ACHN (cell line): ENCODE measurements around the gene MAN2B2.

ENCODE experiments used
- DNase-seq: peaks from one replicate; pipeline ENCODE4 v3.0.0-alpha.2; 2015
- in situ Hi-C: cut with HindIII; loops from 2 replicates; pipeline ENCODE4 v1.10.0; 2017; ENCODE audit warnings: low sequenced_read_pairs, low pct_ligation_motif_present, low pct_unique_long_range_greater_than_20kb

The MAN2B2 gene

DNA sequence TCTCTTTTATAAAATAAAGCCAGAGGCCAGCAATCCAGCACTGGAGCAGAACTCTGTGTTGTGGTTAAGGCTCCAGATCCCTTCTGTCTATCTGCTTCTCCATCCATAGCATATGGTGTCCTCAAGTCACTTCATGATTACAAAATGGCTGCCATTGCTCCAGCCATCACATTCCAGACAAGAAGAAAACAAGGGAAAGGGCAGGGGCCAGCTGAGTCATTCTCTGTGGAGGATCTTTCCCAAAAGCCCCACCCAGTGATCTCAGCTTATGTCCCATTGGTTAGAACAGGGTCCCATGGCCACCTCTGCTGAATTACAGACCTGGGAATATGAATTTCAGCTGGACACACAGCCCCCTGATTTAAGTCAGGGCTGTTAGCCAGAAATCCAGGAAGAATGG lies 34.1 kb upstream of the MAN2B2 start:
- in situ Hi-C loops, result no loop called here
- DNase-seq, result no peak

GRCh38 chr4:6541789-6542188 lies 33.2 kb upstream of the MAN2B2 start:
- in situ Hi-C loops, result no loop called here
- DNase-seq, result peak; percentile 8

- in situ Hi-C loops, result no loop called here
- no peak for DNase-seq
These were observed 32.0 kb upstream of the MAN2B2 start for GRCh38 chr4:6542951-6543350.

- no peak for DNase-seq
- in situ Hi-C loops, result no loop called here
These were observed 28.9 kb upstream of the MAN2B2 start for GRCh38 chr4:6546091-6546490.

GRCh38 chr4:6546681-6547447 lies 28.1 kb upstream of the MAN2B2 start:
- in situ Hi-C loops, result no loop called here
- DNase-seq, result peak; percentile 61

DNA sequence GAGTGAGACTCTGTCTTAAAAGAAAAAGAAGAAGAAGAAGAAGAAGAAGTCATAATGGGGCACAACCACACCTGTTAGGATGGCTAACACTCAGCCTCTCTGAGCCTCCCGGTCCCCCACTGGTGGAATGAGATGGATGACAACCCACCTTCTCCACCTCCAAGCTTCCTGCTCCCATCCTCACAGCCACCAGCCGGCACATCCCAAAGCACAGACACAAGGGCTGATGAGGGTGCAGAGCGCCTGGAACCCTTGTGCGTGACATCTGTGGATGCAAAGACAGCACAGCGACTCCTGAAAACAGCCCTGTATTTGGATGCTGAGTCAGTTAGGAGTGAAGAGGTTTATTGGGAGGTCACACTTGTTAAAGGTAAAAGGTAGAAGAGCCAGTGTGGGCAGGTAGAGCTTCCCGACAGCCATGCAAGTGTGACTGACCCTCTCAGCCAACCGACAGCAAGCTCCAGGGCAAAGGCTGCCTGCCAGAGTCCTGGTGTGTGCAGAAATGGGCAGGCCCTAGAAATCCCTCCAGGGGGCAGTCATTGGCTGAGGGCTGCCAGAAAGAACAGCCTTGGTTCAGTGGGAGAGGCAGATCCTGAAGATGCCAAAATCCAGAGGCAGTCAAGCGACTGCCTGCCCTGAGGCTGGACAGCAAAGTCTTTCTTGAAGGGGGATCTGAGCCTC lies 26.6 kb upstream of the MAN2B2 start:
- DNase-seq, result peak; percentile 59
- in situ Hi-C loops, result no loop called here

GRCh38 chr4:6548882-6549230 lies 26.1 kb upstream of the MAN2B2 start:
- in situ Hi-C loops, result no loop called here
- DNase-seq, result no peak

DNA sequence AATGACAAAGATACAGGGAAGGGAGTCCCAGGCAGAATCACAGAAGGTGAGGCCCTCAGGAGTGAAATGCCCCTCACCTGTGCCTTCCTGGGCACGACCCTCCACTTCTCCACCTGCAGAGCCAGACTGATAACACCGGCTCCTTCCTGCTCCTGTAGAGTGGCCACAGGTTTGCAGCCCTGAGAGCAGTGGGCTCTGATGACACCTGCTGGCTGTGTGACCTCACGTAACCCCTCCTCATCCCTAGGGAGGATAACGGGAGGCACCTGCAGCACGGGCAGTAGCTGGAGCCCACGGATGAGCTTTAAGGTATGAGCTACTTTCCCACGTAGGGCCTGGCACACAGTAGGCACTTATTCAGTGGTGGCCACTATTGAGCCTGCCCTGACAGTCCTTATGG lies 25.5 kb upstream of the MAN2B2 start:
- no peak for DNase-seq
- in situ Hi-C loops, result no loop called here

DNA sequence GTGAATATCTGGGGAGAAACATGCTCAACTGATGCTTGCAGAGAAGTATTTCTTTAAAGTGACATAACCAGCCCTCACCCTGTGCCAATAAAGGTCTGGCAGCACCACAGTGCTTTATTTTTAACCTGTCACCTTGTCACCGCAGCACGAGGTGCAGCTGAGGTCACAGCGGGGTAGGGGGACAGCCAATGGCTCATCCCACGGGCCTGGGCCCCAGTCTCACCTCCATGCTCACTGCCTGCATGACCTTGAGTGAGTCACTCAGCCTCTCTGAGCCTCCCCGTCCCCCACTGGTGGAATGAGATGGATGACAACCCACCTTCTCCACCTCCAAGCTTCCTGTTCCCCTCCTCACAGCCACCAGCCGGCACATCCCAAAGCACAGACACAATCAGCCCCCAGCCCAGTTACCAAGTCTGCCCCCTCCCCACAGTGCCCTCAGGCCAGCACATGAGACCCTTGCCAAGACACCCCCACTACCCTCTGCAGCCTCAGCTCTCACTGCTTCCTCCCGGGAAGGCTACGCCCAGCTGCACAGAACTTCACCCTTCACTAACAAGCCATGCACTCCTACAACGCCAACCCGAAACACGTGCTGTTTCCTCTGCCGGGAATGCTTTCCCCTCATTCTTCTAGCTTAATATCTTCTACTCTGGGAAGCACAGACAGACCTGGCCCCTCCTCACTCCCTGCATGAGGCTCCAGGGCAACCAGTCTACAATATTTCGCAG lies 24.9 kb upstream of the MAN2B2 start:
- in situ Hi-C loops, result no loop called here
- DNase-seq, result no peak

- in situ Hi-C loops, result no loop called here
- no peak for DNase-seq
These were observed 24.2 kb upstream of the MAN2B2 start for GRCh38 chr4:6550821-6551220.

DNA sequence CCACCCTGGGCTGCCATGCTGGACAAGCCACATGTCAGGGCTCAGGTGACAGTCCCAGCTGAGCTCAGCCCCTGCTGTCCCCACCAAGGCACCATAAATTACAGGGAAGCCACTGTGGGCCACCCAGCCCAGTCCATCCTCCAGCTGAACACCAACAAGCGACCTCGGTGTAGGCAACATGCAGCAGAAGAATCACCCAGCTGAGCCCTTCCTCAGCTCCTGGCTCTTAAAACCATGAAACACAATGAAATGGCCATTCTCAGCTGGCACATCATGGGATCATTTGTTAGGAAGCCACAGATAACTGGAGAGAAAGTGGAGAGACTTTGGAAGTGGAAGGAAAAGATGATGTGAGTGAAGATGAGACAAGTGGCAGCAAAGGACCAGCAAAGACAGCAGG lies 23.3 kb upstream of the MAN2B2 start:
- in situ Hi-C loops, result no loop called here
- DNase-seq, result no peak

DNA sequence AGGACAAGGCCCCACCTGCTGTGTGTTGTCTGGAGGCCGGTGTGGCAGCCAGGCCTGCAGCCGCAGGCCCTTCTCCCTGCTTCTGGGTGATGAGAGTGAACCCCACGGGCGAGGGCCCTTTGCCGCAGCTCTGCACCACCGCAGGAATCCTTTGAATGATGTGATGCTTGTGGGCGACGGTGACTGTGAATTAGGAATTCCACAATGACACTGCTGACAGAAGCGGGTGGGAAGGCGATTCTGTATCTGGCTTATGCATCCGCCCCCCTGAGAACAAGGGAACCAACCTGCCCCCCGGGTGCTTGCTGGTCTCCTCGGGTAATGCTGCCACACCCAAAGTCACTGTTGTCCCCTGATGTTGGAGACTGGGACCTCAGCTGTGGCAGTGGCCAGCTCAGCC lies 19.5 kb upstream of the MAN2B2 start:
- in situ Hi-C loops, result no loop called here
- DNase-seq, result no peak

DNA sequence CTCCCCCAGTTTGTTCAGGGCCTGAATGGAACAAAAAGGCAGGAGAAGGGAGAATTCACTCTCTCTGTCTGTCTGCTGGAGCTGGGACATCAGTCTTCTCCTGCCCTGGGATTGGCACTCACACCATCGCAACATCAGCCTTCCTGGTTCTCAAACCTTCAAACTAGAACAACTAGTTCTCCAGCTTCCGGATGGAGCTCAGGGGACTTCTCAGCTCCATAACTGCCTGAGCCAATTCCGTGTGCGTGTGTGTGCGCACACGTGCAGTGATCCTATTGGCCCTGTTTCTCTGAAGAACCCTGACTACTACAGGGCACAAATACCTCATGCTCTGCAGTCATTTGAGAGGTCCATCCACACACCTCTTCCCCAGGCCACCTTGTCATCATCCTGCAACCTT lies 18.7 kb upstream of the MAN2B2 start:
- in situ Hi-C loops, result no loop called here
- DNase-seq, result no peak

DNA sequence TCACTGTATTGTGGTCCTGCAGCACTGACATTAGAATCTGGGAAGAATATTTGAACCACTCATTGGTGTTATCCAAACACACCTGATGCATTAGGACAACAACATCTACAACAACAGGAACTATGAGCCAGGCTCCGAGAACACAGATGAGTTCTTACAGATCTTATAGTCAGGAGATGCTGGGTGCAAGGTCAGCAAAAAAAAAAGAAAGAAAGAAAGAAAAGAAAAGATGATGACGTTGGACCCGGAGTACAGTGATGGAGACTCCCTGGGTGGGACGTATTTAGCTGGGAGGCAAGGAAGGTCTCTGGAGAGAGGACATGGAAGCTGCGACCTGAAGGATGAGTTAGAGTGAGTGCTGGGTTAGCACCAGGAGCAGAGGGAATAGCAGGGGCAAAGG lies 17.8 kb upstream of the MAN2B2 start:
- in situ Hi-C loops, result no loop called here
- no peak for DNase-seq

GRCh38 chr4:6557856-6558255 lies 17.1 kb upstream of the MAN2B2 start:
- no peak for DNase-seq
- in situ Hi-C loops, result no loop called here

- in situ Hi-C loops, result no loop called here
- no peak for DNase-seq
These were observed 14.4 kb upstream of the MAN2B2 start for GRCh38 chr4:6560416-6561172.

DNA sequence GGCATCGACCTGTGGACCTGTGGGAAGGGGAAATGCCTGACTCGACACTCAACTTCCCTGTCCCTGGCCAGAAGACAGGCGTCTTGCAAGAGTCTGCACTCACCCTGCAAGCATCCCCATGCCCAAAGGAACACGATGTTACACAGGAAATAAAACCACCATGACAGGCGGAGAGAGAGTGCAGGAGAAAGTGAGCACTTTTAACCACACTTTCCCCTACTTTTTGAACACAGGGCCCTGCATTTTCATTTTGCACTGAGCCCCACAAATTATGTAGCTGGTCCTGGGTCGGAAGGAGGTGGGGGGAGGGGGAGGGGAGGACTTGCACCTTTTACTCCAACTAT lies 13.8 kb upstream of the MAN2B2 start:
- DNase-seq, result no peak
- in situ Hi-C loops, result no loop called here

DNA sequence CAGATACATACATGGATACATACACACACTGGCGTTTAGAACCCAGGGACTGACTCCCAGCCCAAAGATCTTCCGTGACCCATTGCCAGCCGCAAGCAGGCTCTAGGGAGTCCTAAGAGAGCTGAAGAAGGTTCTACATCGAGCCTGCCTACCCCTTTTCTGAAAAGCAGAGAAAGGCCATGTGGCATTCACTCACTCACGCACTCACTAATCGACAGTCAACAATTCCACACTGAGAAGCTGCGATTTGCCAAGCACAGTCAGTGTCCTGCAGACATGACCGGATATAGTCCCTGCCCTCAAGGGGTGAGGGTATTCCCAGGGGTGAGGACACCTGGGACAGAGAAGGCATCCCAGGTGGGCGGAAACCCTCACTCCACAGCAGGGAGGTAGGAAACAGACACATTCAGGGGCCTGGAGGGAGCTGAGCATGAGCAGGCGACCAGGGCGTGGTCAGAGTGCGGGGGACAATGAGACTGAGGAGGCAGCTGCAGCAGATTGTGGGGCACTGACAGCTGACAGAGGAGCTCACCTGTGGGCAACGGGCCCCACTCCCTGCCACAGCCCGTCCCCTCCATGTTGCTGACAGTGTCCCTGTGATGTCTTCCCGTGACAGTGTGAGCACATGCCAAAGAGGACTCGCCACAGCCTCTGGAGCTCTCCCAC lies 13.2 kb upstream of the MAN2B2 start:
- in situ Hi-C loops, result no loop called here
- no peak for DNase-seq
